GM19240 (cell line): ENCODE measurements around the gene ADGRD1.

Source experiments
- DNase-seq: peaks from one replicate; pipeline ENCODE4 v3.0.0; 2011; ENCODE audit warnings: low spot score; ENCODE audit not compliant: insufficient read length

ADGRD1 gene

DNA sequence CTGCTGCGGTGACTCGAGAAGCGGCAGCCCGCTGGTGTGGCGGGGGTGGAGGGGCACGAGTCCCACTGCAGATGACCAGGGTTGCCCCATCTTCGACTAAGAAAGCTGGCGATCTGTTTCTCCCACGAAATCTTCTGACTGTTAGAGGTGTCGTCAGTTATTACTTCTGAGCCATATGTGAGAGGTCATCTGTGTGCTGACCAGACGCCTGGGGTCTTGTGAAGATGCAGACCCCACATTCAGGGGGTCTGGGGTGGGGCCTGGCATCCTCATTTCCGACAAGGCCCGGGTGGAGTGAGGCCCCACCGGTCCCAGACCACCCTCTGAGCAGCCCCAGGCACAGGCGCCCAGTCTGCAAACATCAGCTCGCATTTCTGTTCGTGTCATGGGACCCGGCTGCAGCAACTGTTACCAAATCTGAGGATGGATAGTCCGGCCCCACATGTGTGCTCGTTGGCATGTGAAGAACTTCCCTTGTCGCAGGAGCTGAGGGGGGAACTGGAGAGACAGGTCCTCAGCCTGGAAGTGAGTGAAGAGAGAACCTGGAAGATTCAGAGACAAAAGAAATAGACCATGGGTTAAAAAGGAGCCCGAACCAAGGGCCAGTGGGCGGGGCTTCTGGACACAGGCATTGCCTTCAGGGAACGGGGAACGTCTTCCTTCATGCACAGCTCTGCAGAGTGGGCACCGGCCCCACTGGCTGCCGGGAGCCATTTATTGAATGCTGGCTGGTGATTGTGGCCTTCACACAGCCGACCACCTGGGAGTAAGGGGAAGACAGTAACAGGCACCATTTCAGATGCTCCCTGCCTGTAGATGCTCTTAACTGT lies 135.2 kb downstream of the ADGRD1 start:
- no peak for DNase-seq

DNA sequence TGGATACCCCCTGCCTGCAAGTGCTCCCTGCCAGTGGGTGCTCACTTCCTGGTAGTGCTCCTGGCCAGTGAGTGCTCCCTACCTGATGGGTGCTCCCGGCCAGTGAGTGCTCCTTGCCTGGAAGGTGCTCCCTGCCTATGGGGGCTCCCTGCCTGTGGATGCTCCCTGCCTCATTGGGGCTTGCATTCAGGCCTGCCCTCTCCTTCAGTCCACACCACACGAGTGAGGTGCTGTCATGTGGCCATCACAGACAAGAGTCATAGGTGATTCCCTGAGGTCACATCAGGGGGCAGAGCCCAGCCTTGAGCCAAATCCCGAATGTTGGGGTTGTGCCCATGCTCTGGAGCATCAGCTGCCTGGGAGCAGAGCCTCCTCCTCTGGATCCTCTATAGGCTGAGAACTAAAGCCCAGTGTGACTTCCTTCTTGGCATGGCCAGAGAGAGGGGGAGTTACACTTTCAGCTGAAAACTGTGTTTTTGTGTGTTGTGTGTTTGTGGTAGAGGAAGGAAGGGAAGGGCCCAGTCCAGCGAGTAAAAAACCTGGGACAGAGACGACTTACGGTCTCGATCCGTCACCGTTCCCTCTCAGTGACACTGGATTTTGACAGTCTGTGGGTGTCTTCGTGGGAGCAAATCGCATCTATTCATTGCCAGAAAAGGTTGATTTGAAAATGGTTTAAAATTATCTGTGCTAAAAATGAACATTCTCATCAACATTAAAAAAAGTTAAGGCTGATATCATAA lies 136.0 kb downstream of the ADGRD1 start:
- DNase-seq, result no peak

DNA sequence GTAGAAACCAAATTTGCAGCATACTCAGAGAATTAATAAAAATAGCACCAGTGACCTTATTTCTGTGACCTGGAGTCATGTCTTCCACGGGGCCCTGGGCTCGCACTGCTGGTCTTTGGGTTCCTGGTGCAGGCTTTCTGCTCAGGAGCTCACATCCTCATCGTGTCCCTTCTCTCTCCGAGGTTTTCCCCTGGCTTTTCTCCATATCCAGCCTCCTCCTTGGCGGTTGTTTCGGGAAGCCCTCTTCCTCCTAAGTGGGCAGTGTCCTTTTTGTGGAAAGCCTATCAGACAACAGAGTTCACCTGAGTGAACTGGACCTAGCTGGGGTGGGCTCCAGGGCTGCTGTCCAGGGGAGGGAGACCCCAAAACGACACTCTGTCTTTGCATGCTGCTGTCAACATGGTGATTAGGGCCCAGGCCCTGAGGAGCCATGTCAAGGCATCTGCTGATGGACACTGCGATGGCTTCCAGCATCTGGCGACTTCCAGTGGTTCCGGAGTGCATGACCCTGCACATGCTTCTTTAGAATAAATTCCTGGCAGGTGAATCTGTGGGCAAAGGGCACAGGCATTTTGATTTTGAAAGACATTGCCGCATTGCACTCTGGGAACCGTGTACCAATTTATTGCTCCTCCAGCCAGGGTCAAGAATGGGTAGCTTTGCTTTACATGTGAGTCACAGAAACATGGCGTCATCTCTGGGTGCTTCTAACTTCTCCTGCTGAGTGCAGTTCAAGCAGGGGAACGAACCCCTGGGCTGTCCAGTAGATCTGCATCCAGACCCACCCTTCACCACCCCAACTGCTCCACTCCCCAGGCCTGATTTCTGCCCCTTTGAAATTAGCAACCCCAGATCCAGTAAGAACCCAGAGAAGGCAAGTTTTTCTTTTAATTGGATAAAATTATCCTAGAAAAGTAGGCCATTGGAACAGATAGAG lies 136.8 kb downstream of the ADGRD1 start:
- DNase-seq, result no peak

DNA sequence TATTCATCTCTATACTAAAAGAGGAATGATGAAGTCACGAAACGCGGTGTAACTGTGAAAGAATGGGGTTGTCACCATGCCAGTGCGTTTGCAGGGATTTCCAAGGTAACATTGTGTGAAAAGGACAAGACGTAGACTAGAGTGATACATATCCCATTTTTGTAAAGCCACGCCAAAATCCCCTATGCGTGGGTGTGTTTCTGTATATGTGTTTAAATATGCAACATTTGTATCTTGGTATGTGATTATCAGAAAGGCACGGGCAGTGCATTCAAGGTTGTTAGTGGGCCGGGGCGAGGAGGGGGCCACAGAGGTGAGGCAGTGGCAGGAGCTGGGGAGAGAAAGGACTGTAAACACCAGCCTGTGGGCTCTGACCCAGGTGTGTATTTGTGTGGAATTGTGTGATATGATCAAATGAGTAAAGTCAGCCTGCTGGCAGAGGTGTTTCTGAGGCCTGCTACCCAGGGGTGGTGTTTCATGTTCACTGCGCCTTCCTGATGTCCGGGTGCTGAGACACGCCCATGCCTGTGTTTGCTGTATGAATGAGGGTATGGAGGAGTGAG lies 137.8 kb downstream of the ADGRD1 start:
- no peak for DNase-seq

DNA sequence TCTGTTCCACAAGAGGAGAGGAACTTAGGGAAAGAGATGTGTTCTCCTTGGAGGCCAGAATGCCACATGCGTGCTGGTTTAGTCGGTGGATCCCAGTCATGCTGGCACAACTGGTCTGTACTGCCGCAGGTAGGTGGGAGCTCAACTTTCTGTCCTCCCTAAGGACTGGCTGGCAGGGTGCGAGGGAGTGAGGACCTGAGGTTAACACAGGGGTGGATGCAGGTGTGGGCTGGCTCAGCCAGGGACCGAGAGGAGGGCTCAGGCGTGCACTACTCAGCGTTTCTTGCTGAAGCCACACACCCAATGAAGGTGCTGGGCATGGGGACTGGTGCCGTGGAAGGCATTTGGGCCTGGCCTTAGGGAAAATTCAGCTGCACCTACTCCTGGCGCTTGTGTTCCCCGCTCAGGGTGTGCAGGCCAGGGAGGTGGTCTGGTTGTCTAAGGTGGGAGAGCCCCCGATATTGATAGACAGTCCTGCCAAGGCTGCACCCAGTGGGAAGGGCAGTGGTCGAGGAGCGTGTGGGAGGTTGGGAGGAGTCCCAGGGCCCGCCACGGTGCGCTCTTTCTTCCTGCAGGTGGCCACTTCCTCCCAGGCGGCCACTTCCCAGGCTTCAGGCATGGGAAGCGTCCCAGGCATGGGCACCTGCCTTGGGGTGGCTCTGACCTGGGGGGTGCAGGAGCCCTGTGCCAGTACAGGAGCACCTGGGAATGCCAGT lies 138.4 kb downstream of the ADGRD1 start:
- no peak for DNase-seq

GRCh38 chr12:131092901-131093603 lies 139.3 kb downstream of the ADGRD1 start:
- no peak for DNase-seq

DNA sequence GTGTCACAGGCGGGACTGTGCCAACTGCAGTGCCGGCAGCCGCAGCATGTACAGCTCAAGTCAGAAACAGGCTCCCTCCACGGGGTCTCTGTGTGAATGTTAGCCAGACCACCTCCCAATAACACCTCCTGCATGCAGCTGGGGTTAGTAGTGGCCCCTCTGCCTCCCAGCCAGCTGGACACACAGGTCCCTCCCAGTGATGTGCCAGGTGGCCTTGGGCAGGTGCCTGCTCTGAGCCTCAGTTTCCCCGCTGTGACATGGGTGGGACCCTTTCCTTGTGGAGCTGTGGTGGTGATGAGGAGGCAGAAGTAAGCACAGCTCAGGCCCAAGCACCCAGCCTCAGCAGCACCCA lies 139.9 kb downstream of the ADGRD1 start:
- DNase-seq, result no peak

GRCh38 chr12:131093971-131094830 lies 140.5 kb downstream of the ADGRD1 start:
- no peak for DNase-seq

DNA sequence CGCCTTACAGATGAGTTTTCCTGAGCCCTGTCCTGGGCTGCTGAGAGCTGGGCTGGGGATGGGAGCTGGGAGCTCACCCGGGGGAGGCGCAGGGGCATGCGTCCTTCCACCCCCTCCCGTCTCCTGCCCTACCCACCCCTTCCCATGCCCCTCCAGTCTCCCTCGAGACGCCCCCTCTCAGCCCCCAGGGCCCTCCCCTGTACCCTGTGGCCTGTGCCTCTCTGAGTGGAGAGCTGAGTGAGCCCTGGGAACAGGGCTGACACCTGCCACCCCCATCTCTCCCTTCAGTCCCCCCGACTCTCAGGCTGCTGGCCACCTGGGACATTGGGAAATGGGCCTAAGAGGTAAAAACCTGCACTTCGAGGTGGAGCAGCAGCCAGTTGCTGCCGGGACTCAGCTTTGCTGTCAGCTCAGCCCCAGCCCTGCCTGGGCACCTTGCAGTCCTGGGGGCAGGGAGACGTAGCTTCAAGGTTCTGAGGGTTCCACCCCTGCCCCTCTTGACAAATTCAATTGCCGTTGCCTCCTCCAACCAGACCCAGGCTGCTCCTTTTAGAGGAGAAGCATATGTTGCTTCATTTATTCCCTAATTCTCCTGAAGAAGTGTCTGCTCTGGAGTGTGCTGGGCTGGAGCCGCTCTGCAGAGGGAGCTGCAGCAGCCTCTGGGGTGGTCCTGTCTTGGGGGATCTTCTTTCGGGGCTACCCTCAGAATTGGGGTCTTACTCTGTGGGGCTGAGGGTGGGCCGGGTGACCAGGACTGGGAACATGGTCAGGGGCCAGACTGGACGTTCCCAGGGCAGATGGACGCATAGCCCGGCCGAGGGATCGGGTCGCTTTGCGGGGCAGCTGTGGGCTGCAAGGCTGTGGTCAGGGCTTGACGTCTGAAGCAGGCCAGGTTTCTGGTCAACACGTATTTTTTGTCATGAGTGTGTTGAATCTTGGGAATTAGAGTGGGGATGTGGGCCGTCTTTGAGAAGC lies 141.4 kb downstream of the ADGRD1 start:
- no peak for DNase-seq

- DNase-seq, result no peak
Observed at GRCh38 chr12:131095826-131096680, 142.3 kb downstream of the ADGRD1 start.

DNA sequence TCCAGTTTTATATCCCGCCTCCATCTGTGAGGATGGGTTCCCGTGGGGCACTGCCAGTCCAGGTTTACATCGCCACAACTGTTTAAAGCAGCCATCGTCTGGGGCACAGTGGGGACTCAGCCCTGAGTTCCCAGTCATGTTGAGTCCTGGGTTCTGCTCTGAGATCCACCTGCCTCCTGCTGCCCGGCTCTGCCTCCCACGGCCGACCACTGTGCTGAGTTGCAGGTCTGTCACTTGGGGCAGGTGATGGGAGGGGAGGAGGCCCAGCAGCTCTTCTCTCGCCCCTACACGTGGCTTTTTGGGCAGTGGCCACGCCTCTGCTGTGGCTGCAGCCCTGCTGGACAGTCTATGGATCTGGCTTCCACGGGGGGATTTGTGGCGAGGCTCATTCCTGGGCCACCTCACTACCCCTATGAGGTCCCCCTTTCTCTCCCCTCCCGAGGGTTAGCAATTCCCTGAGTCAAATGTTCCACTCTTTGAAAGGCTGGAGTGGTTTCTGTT lies 143.0 kb downstream of the ADGRD1 start:
- DNase-seq, result no peak

DNA sequence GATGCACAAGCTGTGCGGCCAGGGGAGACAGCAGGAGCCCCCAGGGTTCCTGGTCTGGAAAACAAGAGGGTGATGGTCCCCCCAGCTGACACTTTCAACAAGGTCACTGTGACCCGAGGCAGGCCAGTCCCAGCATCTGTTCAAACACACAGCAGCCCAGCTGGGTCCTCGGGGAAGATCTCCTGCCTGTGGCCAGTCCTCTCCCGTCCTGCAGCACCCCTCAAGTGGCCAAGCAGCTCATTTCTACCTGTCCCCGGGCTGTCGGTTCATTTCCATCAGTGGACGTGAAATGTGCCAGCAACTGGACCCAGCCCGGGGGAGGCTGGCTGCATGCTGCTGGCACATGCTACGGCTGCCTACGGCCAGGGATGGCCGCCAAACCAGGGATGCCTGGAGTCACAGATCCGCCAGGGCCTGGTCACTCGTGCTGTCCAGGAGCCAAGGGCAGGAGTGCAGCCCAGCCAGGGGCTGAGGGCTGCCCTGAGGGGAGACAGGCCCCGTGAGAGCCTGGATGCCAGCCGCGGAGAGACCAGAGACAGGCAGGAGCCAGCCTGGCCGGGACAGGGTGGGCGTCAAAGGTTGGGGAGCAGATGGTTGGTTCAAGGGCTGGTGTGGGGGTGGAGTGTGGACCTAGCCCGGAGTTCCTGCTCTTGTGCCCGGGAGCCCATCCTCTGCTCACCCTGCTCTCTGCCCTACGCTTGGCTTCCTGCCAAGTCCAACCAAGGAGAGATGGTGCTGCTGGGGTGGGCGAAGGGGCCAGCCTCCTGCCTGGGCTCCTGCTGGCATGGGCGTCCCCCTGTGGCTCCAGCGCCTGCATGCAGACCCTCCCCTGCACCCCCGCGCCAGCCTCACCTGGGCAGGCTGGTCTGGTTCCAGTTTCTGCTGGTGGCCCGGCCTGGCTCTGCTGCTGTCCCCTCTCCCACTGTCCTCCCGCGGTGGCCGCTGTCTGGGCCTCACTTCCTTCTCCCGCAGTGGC lies 143.8 kb downstream of the ADGRD1 start:
- DNase-seq, result no peak

- DNase-seq, result no peak
Observed at GRCh38 chr12:131098178-131098981, 144.7 kb downstream of the ADGRD1 start.

DNA sequence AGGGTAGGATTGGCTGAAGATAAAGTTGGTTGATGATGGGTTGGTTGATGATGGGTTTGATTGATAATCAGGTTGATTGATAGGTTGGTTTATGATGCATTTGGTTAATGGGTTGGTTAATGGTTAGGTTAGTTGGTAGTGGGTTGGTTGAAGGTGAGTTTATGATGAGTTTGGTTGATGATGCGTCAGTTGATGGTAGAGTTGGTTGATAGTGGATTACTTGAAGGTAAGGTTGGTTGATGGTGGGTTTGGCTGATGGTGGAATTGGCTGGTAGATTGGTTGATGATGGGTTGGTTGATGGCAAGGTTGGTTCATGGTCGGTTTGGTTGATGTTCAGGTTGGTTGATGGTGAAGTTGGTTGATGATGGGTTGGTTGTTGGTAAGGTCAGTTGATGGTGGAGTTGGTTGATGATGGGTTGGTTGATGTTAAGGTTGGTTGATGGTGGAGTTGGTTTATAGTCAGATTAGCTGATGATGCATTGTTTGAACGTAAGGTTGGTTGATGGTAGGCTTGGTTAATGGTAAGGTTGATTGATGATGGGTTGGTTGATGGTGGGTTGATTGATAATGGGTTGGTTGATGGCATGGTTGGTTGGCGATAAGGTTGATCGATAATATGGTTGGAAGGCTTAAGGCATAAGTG lies 146.4 kb downstream of the ADGRD1 start:
- DNase-seq, result no peak
